ENCODE measurements around the gene EWSR1. TPM values are rescaled to one million over a fixed set of nuclear protein-coding genes. Genes with fewer than 3 reads are reported as not detected.

Gene EWSR1
- total and polyA plus RNA-seq, 8 donors: 125 to 352 (median 335) TPM

GRCh38 chr22:29275819-29276565, 7.9 kb downstream of the EWSR1 start:
- ATAC-seq (peak; percentile 20), DNase-seq (no peak)
- H3K27me3 ChIP-seq: no peaks in the 10 kb centered on the region
- intact Hi-C loops (cut with DNase I): no loop called here
- H3K9me3 ChIP-seq: no peaks in the 10 kb centered on the region
- peaks cover 16 to 55% of the 10 kb centered on the region in 2 donors for H3K4me1 ChIP-seq
- H3K27ac ChIP-seq: no peak overlapping the region
- no peak for TF ChIP-seq CTCF (IDR thresholded peaks at IDR 0.05)
- no peak overlapping the region for H3K4me3 ChIP-seq
- peaks cover 0 to 94% of the 10 kb centered on the region in 2 donors for H3K36me3 ChIP-seq

- Histone ChIP-seq H3K9me3 (no peaks in the 10 kb centered on the region), H3K36me3 (peaks cover 0 to 98% of the 10 kb centered on the region in 2 donors), H3K4me1 (peaks cover 1 to 36% of the 10 kb centered on the region in 2 donors), H3K4me3 (no peak overlapping the region), H3K27ac (no peak overlapping the region), H3K27me3 (no peaks in the 10 kb centered on the region)
- DNase-seq (no peak), ATAC-seq (no peak)
- TF ChIP-seq CTCF (IDR thresholded peaks at IDR 0.05): no peak
- intact Hi-C loops (cut with DNase I): no loop called here
Measured at GRCh38 chr22:29277927-29278326, 9.9 kb downstream of the EWSR1 start.

DNA sequence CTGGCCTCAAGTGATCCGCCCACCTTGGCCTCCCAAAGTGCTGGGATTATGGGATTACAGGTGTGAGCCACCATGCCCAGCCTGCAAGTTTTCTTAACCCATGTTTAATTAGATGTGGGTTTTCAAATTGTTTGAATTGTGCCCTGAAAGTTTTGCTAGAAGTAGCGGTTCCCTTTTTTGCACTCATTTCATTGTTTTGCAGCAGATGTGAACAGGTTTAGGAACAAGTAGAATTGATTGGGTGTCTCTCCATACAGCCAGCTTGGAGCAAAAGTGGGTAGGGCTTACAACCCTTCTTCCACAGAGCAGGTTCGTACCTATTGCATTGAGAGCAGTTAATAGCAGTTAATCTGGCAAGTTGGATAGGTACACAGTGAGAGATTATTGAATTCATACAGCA, 16.1 kb downstream of the EWSR1 start:
- H3K36me3 ChIP-seq: peaks cover 0 to 100% of the 10 kb centered on the region in 2 donors
- no peaks in the 10 kb centered on the region for H3K4me1 ChIP-seq
- no peak for TF ChIP-seq CTCF (IDR thresholded peaks at IDR 0.05)
- no peaks in the 10 kb centered on the region for H3K27me3 ChIP-seq
- H3K4me3 ChIP-seq: no peak overlapping the region
- ATAC-seq: no peak
- DNase-seq: no peak
- intact Hi-C loops (cut with DNase I): no loop called here
- no peak overlapping the region for H3K27ac ChIP-seq
- no peaks in the 10 kb centered on the region for H3K9me3 ChIP-seq

DNA sequence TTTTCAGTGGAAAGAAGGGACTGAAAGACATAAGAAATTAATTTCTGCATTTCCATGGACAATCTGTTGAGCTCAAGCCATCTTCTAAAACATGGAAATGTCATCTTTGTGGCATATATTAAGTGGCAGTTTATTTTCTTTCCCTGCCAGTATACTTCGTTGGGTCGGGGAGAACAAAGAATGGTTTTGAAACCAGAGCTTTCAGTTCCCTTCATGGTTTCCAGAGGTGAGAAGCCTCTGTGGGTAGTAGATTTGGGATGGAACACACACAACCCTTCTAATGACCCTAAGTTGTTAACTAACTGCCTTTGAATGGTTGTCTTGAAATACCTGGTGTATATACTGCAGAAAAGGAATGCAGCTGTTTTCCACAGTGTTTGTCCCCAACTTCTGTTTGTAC, 20.8 kb downstream of the EWSR1 start:
- Histone ChIP-seq H3K27me3 (no peaks in the 10 kb centered on the region), H3K27ac (no peak overlapping the region), H3K4me1 (no peaks in the 10 kb centered on the region), H3K36me3 (peaks cover 0 to 100% of the 10 kb centered on the region in 2 donors), H3K9me3 (no peaks in the 10 kb centered on the region), H3K4me3 (no peak overlapping the region)
- ATAC-seq (no peak), DNase-seq (no peak)
- no peak for TF ChIP-seq CTCF (IDR thresholded peaks at IDR 0.05)
- intact Hi-C loops (cut with DNase I): no loop called here

DNA sequence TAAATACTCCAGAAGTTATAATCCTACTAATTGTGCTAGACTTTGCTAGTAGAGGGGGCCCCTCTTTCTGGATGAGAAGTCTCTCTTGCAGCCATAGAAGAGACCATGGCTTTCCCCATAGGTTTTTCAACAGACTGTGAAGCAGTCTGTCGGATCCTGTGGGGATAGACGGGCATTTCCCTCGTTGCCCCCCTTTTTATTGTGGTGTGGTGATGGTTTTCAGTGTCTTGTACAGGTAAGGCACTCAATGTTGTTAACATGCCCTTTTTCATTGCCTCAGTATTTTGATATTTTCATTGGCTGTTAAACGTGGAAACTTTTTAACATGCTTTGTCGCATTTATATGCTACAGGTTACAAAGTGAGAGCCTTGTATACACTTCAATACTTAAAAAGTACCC, 22.0 kb downstream of the EWSR1 start:
- Histone ChIP-seq H3K36me3 (peaks cover 0 to 100% of the 10 kb centered on the region in 2 donors), H3K27me3 (no peaks in the 10 kb centered on the region), H3K4me1 (no peaks in the 10 kb centered on the region), H3K27ac (no peak overlapping the region), H3K4me3 (no peak overlapping the region), H3K9me3 (no peaks in the 10 kb centered on the region)
- intact Hi-C loops (cut with DNase I): no loop called here
- no peak for ATAC-seq
- no peak for TF ChIP-seq CTCF (IDR thresholded peaks at IDR 0.05)
- DNase-seq: no peak
